Measurements from ENCODE around the gene NRTN.

Gene NRTN

GRCh38 chr19:5877882-5878281 lies 73.0 kb downstream of the NRTN start:
- TF ChIP-seq ZFP3 (CRISPR knock-in tag; IDR thresholded peaks at IDR 0.05), result no peak
- ATAC-seq, result no peak

Data from SK-N-SH treated with all-trans-retinoic acid at 6 μM for 48 hours (cell line).